ENCODE measurements around the gene RPTN.
"Not testable (repeated sequence)": the region's sequence is repeated elsewhere in the genome, so short reads cannot be mapped to it uniquely, and the experiment has no call there.

Gene RPTN

DNA sequence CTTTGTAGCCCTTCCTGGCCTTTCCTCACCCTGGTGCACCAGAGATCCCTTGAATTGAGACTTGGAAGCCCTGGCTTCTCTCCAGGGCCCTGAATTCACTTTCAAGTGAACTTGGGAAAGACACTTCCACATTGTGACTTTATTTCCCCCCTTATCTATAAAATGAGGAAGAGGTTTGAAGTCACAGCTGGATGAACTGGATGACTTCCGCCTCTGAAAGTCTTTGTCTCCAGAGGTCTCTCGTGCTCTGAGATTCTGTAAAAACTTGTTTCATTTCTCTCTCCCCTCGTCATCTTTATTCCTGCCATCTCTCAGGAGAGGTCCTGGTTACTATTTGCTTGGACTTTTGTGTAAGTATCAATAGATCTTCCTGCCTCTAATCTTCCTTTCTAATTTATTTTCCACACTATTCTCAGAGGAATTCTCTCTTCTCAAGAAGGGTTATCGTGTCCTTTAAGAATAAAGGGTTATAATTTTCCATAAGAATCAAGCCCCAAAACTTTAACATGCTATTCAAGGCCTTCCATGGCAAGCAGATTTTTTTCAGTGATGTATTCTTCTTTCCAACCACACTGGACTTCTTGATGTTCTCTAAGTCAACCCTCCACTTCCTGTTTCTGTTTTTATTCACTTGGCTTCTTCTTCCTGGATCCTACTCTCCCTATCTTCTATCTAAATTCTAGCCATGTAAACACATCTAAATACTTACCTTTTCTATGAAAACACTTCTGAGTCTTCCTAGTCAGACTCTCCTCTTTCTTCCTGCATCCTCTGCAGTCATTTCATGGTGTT lies 6.5 kb upstream of the RPTN start:
- no peak for DNase-seq

DNA sequence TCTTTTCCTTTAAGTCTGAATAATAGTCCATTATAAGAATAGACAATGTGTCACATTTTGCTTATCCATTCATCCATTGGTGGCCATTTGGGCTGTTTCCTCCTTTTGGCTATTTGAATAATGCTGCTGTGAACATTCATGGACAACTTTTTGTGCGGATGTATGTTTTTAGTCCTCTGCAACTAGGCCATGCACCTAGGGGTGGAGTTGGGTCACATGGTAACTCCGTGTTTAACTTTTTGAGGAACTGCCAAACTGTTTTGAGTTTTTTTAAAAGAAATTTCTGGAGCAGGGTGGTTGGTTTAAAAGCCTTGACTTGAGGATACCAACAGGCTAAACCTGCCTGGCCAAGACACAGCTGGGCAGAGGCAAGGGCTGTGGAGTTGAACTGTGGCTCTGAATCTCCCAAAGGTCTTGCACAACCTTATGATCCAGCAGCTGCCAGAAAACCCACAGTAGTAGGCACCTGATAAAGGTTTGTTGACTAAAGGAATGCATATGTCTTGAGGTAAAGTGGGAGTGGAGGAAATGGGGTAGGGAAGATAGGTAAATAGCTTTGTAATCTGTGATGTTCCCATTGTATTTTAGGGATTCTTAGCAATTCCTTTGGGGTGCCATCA lies 5.6 kb upstream of the RPTN start:
- no peak for DNase-seq

DNA sequence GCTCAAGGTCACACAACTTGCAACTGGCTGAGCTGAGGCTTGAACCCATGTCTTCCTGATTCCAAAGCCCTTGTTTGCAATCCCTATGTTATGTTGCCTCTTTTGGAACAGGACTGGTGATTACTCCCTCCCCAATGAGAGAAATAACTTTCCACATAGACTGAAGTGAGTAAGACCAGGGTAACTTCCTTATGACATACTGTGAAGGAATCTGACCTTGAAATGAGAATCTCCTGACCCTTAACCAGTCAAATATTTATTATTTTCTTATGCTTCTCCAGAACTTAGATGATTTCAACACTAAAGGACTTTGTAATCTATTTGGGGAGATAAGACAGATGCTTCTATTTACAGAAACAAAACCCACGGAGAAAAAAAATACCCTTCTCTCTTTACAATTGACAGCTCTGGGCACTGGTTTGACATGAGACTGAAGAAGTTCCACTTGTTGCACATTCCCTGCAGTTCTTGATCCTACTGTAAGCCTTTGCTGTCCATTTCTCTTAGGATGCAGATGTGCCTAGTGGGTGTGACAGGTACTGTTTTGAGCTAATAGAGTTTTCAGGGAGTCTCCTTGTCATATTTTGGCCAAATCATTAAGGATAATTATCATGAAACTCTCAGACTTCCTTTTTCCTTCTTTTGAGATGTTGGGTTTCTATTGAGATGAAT lies 3.9 kb upstream of the RPTN start:
- no peak for DNase-seq

DNA sequence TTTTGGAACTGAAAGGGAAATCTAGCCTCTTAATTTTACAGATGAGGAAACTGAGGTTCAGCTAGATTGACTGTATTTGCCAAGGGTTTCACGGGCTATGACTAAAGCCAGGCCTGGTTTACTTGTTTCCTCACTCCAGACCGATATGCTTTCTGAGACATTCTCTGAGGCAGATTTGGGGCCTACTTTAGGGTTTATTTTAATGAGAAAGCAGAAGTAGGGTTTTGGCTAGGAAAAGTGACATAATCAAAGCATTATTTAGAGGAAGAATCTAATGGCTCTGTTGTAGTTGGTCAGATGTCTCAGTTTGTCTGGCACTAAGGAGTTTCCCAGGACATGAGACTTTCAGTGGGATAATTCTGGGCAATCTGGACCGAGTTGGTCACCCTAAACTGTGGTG lies 1.5 kb upstream of the RPTN start:
- DNase-seq = no peak

DNA sequence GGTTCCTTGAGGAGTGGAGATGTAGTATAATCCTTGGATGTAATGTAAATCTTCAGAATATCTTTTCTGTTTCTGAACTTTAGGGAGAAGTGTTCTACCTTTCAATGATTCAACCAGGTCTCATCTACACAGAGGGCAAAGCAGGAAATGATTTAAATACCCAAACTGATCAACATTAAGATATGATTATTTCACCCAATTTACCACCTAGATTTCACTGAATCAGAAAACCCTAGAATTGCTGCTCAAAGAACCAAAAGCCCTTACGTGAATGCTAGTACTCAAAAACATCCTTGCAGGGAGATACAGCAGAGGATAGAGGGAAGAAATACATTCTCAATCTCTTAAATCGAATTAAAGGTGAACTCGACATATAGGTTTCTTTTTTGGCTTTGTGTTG lies 5.0 kb downstream of the RPTN start:
- DNase-seq = no peak

DNA sequence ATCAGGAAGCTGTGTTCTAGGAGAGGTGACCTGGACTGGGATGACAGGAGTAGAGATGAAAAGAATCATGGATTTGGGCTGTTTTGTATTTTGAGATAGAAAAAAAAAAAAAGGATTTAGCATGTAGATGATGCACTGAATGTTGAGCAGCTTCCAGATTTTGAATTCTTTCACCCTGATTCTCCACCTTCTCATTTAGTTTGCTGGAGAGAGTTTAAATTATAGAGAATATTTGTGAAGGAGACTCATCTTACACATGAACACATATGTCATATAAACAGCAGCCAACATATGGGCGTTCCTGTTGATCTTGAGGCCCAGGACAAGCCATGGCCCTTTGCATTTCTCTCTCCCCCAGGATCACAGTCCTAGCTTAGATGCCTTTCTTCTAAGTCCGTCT lies 7.4 kb downstream of the RPTN start:
- DNase-seq = no peak

DNA sequence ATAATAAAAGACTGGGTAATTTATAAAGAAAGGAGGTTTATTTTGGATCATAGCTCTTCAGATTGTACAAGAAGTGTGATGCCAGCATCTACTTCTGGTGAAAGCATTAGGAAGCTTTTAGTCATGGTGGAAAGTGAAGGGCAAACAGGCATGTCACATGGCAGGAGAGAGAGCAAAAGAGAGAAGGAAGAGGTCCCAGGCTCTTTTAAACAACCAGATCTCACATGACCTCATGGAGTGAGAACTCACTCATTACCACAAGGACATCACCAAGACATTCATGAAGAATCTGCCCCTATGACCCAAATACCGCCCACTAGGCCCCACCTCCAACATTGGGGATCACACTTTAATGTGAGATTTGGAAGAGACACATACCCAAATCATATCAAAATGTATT lies 10.0 kb downstream of the RPTN start:
- no peak for DNase-seq

DNA sequence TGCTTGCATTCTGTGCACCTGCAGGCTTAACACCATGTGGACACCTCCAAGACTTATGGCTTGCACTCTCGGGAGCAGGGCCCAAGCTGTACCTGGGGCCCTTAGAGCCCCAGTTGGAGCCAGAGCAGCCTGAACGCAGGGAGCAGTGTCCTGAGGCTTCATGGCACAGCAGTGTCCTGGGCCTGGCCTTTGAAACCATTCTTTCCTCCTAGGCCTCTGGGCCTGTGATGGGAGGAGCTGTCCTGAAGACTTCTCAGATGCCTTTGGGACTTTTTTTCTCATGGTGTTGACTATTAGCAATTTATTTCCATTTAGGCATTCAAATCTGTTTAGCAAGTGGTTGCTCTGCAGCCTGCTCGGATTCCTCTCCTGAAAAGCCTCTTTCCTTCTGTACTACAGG lies 11.0 kb downstream of the RPTN start:
- no peak for DNase-seq

DNA sequence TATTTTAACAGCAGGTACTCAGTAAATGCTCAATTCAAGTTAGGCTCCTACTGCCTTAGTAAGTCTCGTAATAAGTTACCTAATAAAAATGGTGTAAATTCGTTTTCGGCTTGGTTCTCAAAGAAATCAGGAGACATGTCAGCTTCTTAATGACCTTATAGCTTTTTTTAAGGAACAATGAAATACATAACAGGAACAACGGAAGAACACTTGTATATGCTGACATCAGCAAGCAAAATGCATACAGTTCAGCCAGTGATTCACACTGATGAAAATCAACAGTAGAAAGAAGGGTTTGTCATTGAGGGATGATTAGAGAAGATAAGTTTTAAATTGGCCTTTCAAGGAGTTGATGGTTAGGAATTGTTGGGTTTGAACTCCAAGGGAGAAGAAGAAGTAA lies 13.3 kb downstream of the RPTN start:
- DNase-seq = no peak

DNA sequence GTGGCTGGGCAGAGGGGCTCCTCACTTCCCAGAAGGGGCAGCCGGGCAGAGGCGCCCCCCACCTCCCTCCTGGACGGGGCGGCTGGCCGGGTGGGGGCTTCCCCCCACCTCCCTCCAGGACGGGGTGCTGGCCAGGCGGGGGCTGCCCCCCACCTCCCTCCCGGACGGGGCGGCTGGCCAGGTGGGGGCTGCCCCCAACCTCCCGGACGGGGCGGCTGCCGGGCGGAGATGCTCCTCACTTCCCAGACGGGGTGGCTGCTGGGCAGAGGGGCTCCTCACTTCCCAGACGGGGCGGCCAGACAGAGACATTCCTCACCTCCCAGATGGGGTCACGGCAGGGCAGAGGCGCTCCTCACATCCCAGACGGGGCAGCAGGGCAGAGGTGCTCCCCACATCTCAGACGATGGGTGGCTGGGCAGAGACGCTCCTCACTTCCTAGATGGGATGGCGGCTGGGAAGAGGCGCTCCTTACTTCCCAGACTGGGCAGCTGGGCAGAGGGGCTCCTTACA lies 14.3 kb downstream of the RPTN start:
- DNase-seq = not testable (repeated sequence)

DNA sequence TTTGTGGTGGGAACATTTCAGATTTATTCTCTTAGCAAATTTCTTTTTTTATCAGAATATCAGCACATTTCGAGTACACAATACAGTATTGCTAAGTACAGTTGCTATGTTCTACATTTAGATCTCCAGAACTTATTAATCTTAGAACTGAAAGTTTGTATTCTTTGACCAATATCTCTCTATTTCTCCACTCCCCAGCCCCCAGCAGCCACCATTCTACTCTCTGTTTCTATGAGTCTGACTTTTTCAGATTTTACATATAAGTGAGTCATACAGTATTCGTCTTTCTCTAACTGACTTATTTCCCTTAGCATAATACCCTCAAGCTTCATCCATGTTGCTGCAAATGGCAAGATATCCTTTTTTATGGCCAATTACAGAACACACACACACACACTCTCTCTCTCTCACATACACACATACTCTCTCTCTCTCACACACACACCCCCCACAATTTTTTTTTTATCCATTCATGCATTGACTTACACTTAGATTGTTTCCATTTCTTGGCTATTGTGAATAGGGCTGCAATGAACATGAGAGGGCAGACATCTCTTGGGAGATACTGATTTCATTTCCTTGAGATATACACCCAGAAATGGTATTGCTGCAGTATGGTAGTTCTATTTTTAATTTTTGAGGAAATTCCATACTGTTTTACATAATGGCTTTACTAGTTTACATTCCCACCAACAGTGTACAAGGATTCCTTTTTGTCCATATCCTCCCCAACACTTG lies 15.7 kb downstream of the RPTN start:
- no peak for DNase-seq

DNA sequence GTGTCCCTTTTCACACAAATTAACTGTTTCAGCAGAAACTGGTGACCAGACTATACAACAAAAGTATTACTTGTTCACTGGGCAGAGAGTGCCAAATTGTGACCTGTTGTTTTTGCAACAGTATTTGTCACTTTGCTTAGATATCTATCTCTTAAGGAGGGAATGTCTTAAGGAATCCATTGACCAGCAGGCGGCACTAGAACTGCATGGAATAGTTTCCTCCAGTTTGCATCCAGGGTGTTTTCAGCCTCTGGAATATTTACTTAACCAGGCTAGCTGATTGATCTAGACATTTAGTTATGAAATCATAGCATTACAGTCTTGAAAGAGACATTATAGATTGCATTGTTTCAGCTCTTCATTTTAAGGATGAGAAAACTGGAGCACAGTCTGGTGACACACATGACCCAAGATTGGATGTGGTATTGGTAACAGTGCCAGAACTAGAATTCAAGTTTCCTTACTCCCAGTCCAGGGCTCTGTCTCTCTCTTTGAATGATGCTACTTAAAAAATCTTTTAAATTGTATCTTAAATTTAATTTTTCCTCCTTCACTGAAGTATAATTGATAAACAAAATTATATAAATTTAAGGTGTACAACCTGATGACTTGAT lies 16.9 kb downstream of the RPTN start:
- DNase-seq = peak; percentile 55

DNA sequence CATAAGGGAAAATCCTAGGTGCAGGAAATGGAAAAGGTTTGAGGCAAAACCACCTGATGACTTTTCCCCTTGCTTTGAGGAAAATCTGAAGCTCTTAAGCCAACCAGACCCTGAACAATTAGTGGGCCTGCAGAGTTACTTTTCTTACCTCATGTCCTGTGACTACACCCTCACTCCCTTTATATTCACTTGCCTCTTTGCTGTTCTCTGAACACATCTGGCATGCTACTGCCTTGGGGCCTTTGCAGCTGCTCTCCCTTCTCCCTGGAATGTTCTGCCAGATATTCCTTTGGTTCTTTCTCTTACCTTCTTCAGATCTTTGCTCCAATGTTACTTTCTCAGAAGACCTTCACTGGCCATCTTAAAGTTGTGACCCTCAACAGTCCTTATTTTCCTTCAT lies 21.8 kb downstream of the RPTN start:
- DNase-seq = no peak

DNA sequence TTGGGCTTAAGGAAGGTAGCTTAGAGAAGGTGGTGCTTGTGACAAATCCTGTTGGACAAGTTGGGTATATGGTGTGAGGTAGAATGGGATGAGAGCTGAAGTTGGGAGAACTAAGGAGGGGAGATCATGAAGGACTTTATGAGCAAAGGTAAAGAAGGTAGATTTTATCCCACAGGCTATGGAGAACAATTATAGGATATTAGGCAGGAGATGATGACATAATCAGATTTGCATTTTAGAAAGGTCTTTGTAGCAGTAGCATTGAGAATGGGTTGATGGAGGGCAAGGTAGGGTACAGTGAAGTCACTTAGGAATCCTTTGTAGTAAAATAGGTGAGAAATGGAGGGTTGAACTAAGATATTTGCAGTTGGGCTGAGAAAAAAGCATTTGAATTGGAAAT lies 28.8 kb downstream of the RPTN start:
- no peak for DNase-seq

DNA sequence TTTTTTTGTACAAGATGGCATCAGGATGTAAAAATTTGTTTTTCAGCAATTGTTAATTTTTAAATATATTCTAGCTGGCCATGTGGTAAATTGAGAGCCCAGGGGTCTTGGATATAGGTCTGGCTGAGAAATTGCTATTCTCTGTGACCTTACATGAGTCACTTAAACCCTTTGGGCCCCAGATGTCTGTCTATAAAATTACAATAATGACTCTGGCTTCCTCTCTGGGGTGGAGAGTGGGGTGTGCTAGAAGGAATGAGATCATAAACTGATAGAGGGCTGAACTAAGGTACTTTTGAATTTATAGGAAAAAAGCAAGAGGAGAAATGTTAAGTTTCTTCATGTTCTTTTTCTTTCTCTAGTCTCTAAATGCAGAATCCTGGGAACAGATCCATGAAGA lies 31.4 kb downstream of the RPTN start:
- DNase-seq = no peak

DNA sequence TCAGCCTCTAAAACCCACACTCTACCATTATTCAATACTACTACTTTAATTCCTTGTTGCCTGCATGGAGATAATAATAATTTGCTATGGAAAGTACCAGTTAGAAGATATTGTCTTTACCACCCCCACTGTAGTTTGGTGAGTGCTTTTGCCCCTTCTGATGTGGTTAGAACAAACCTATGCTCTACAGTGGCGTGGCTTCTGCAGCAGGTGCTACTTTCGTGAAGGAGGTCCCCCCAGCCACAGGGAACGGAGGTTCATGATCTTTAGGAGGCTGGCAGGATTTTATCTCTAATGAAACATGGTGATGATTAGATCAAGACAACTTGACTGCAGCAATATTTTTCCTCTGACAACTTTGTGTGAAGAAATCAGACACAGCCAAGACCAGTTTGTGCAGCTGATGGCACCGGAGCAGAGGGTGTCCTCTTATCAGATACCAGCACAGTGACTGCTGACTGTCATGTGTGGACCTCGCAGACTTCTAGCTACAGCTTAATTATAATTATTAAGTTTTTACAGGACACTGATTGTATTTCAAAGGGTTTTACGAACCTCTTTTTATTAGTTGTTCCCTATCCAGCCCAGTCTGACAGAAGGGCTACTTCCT lies 33.1 kb downstream of the RPTN start:
- DNase-seq = no peak

DNA sequence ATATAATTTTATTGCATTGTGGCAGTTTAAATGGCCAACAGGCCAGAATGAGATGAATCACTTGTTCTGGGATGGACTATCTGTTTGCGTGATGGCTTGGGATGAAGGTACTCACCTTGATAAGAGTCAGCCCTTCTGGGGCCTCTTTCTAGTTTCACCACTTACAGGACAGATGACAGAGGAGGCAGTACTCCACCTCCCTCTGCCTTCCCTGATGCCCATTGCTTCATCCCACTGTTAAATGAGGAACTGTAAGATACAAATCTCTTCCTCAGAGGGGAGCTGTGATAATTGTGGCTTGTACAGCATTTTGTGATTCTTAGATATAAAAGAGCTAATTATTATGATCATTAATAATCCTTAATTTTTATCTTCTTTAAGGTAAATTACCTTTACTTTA lies 40.1 kb downstream of the RPTN start:
- no peak for DNase-seq

DNA sequence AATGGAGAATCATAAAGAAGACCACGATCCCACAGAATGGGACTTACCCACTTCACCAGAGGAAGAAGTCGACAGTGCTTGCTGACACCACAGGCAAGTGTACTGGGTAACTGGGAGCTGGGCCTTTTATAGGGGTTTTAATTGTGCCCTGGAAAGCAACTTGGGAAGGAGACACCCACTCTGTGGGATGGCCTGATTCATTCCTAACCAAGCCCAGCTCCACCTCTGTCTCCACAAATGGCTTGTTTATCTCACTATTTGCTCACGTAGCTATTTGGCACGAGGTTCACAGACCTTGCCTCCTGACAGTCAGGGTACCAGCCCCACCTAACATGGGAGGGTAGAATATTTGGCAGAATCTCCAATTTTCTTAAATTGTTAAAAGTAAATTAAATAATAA lies 43.7 kb downstream of the RPTN start, which contains the start of gene TCHH:
TSS of gene TCHH (minus strand) at position 101 of the 400 bp plus-strand sequence. CDS start 1,364 bp downstream, outside the sequence.
- DNase-seq = no peak

DNA sequence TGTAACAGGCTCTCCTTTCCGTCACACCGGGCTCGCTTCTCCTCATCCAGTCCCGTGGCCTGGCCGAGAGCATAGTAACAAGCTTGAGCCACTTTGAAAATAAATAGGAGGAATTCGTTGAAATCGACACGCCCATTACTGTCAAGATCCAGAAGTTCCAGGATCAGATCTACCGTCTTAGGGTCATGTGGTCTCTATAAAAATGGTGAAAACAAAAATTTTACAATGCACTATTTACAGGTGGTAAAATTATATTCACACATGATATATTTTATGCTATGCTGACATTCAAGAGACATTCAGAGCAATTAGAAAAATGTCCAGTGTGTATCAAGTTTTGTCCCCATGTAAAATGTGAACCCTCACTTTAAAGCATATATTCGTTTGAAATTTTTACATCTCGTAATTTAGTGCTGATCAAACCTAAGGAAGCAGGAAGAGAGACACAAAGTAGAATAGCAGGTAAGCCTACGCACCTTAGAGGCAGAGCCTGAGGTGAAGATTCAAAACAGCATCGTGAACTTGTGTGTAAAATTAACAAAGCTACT lies 46.1 kb downstream of the RPTN start:
- DNase-seq = no peak

DNA sequence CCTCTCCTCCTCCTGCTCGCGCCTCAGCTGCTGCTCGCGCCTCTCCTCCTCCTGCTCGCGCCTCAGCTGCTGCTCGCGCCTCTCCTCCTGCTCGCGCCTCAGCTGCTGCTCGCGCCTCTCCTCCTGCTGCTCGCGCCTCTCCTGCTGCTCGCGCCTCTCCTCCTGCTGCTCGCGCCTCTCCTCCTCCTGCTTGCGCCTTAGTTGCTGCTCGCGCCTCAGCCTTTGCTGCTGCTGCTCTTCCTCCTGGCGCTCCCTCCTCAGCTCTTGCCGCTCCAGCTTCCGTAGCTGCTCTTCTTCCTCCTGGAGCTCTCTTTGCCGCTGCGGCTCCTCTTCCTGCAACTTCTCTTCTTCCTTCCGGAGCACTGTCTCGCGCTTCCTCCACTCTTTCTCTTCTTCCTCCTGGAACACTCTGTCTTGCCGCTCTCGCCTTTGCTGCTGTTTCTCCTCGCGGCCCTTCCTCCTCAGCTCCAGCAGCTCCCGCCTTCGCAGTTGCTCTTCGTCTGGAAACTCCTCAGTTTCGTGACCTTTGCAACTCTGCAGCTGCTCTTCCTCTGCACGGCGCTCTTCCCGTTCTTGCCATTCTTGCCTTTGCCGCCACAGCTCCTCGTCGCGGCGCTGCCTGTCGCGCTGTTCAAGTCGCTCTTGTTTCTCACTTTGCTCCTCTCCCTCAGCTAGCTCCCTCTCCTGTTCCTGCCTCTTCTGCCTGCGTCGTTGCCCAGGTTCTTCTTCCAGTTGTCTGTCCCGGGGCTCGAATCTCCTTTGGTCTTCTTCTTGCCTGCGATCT lies 46.7 kb downstream of the RPTN start:
- peak; percentile 75 for DNase-seq

DNA sequence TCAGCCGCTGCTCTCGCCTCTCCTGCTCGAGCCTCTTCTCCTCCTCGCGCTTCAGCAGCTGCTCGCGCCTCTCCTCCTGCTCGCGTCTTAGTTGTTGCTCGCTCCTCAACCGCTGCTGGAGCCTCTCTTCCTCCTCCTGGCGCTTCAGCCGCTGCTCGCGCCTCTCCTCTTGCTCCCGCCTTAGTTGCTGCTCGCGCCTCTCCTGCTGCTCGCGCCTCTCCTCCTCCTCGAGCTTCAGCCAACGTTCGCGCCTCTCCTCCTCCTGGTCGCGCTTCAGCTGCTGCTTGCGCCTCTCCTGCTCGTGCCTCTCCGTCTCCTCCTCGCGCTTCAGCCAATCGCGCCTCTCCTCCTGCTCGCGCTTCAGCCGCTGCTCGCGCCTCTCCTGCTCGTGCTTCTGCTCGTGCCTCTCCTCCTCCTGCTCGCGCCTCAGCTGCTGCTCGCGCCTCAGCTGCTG lies 47.5 kb downstream of the RPTN start:
- DNase-seq = peak; percentile 91
